Upper lobe of left lung (tissue), 6 donors: ENCODE results near the gene ZNF423. TPM values are rescaled to one million over a fixed set of nuclear protein-coding genes. Genes with fewer than 3 reads are reported as not detected.
A peak's percentile ranks its signal among the peaks of the same experiment; 100 is the strongest.

Source experiments
- ATAC-seq, 2 donors: fragments of 200-7000 bp; cut with Tn5 transposase; one replicate each; pipeline ENCODE4 v1.9.1; 2022; ENCODE audit warnings: mild to moderate bottlenecking in 2 of 2, moderate library complexity in 2 of 2; ENCODE audit not compliant: low FRiP score in 2 of 2
- DNase-seq, 2 donors: peaks; one replicate each; pipeline ENCODE4 v3.0.0-alpha.2; 2019 to 2020
- H3K27ac ChIP-seq, 4 donors: fragments of 200-600 bp; sonication (generic); one replicate each; pipeline ENCODE4 v1.5.1; 2016 to 2019
- H3K27me3 ChIP-seq, 4 donors: fragments of 200-600 bp; sonication (generic); one replicate each; pipeline ENCODE4 v1.5.1; 2017 to 2019
- H3K36me3 ChIP-seq, 4 donors: fragments of 200-600 bp; sonication (generic); one replicate each; pipeline ENCODE4 v1.5.1; 2016 to 2019
- H3K4me1 ChIP-seq, 4 donors: fragments of 200-600 bp; sonication (generic); one replicate each; pipeline ENCODE4 v1.5.1; 2018 to 2019
- H3K4me3 ChIP-seq, 4 donors: fragments of 200-600 bp; sonication (generic); one replicate each; pipeline ENCODE4 v1.5.1; 2017 to 2019; ENCODE audit warnings: mild to moderate bottlenecking in 2 of 4, moderate library complexity in 1 of 4
- H3K9me3 ChIP-seq, 4 donors: fragments of 200-600 bp; sonication (generic); one replicate each; pipeline ENCODE4 v1.5.1; 2018 to 2019
- CTCF ChIP-seq, 6 experiments: fragments of 450-650 bp in 4 of 6; fragments of 200-600 bp in 2 of 6; sonication (generic) in 2 of 6; IDR thresholded peaks; one replicate each; pipeline ENCODE4 v1.5.1; 2016 to 2019; ENCODE audit warnings: antibody characterized with exemption in 6 of 6
- EP300 ChIP-seq, 4 donors: sonication (generic); formaldehyde crosslinking; IDR thresholded peaks; one replicate each; pipeline ENCODE4 v1.5.1; 2017; ENCODE audit warnings: antibody characterized with exemption in 4 of 4, control low read depth in 2 of 4
- POLR2A ChIP-seq, 4 donors: fragments of 450-650 bp; IDR thresholded peaks; one replicate each; pipeline ENCODE4 v1.5.1; 2016 to 2017; ENCODE audit warnings: antibody characterized with exemption in 4 of 4, mild to moderate bottlenecking in 2 of 4
- POLR2AphosphoS5 ChIP-seq, 2 donors: sonication (generic); formaldehyde crosslinking; IDR thresholded peaks; one replicate each; pipeline ENCODE4 v1.5.1; 2017; ENCODE audit warnings: antibody characterized with exemption in 2 of 2
- WGBS, 2 donors: methylation state at CpG; one replicate each; pipeline ENCODE4 v1.1.5; 2017 to 2018; 5-methylcytosine and 5-hydroxymethylcytosine counted together
- total RNA-seq, 6 donors: library from RNA; depleted of rRNA in 4 of 6; stranded (reverse); fragments of >200 nt in 4 of 6; gene quantifications; one replicate each; pipeline versions ENCODE4 v1.1.0 to v1.2.1, GENCODE V29; 2016 to 2021
- donor health status: DM: no; HTN: no; CAD: no; lungs with moderate emphysema.
- donor health status: DM: no; HTN: yes; CAD: no; lungs with severe emphysema.

The ZNF423 gene
- total RNA-seq, 6 donors from 2014 or later: 4.1 to 11.4 (median 6.7) TPM

DNA sequence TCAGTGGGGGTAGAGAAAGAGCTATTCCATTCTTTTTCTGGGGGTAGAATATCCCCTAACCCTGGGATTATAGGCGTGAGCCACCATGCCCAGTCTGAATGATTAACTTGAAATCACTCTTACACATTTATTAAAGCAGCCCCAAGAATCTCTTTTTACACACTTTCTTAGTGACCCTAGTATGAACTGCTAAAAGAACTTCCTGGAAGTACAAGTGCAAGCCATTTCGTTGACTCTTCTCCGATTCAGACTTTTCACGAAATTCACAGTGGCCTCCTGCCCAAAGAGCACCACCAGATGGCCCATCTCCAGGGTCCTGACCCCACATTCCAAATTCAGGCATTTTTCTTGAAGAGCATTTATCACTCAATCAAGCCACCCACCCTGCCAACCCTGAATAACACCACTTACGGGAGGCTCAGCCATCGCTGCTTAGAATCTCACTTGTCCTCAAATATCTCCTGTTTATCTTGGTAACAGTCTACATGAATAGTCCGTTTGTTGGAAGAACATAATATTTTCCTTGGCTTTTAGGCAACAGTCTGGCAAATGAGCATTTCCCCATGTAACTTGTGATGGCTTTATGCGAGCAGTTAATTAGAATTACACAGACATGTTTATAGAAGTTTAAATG, 28.0 kb downstream of the ZNF423 start:
- ATAC-seq (peak in 1 of 2 donors; percentile 35), DNase-seq (no peak)
- H3K4me1 ChIP-seq: peaks cover 20 to 33% (median 28%) of the 10 kb centered on the region in 4 donors
- no peaks in the 10 kb centered on the region for H3K9me3 ChIP-seq
- no peaks in the 10 kb centered on the region for H3K36me3 ChIP-seq
- H3K27ac ChIP-seq: peak overlapping the region in 2 of 4 donors; percentile 74 to 75
- WGBS, 2 donors: 54 to 56% methylated on average over 8 of the region's 8 CpGs
- TF ChIP-seq EP300 (IDR thresholded peaks at IDR 0.05) (no peak), POLR2A (IDR thresholded peaks at IDR 0.05) (no peak), CTCF (IDR thresholded peaks at IDR 0.05) (no peak), POLR2AphosphoS5 (IDR thresholded peaks at IDR 0.05) (no peak)
- H3K27me3 ChIP-seq: no peaks in the 10 kb centered on the region
- H3K4me3 ChIP-seq: no peak overlapping the region

GRCh38 chr16:49826515-49826914, 29.4 kb downstream of the ZNF423 start:
- no peak for ATAC-seq
- H3K27ac ChIP-seq: peak overlapping the region; percentile 11 to 75 (median 56)
- H3K9me3 ChIP-seq: no peaks in the 10 kb centered on the region
- TF ChIP-seq POLR2A (IDR thresholded peaks at IDR 0.05) (no peak), EP300 (IDR thresholded peaks at IDR 0.05) (no peak), POLR2AphosphoS5 (IDR thresholded peaks at IDR 0.05) (no peak), CTCF (IDR thresholded peaks at IDR 0.05) (no peak)
- H3K4me1 ChIP-seq: peaks cover 16 to 33% (median 22%) of the 10 kb centered on the region in 4 donors
- no peak for DNase-seq
- WGBS, 2 donors: 63 to 67% methylated on average over 5 of the region's 5 CpGs
- no peak overlapping the region for H3K4me3 ChIP-seq
- no peaks in the 10 kb centered on the region for H3K36me3 ChIP-seq
- H3K27me3 ChIP-seq: no peaks in the 10 kb centered on the region

GRCh38 chr16:49825041-49825440, 30.9 kb downstream of the ZNF423 start:
- H3K4me1 ChIP-seq: peaks cover 16 to 33% (median 22%) of the 10 kb centered on the region in 4 donors
- peak overlapping the region in 3 of 4 donors; percentile 38 to 75 (median 74) for H3K27ac ChIP-seq
- no peak for ATAC-seq

DNA sequence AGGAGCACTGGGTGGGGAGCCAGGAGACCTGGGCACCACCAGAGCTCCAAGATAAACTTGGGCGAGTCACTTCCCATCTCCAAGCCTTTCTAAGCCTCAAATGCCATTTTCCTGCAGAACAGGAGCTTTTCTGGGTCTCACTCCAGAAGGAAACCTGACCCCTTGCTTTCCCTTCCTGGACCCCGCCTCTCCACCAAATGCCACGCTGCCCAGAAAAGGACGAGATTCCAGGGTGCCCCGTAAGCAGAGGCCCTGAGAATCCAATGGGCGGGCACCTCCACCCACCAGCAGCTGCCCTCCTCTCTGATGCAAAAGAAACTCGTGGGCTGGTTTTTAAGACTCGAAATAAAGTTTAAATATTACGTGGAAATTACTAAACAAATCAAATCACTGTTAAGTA, 31.3 kb downstream of the ZNF423 start:
- no peak for ATAC-seq
- Histone ChIP-seq H3K9me3 (no peaks in the 10 kb centered on the region), H3K4me1 (peaks cover 16 to 33% (median 22%) of the 10 kb centered on the region in 4 donors), H3K27me3 (no peaks in the 10 kb centered on the region), H3K27ac (peak overlapping the region in 3 of 4 donors; percentile 17 to 75 (median 74)), H3K4me3 (no peak overlapping the region), H3K36me3 (no peaks in the 10 kb centered on the region)
- DNase-seq: no peak
- 36 to 38% methylated on average over 8 to 9 of the region's 9 CpGs for WGBS, 2 donors
- TF ChIP-seq POLR2A (IDR thresholded peaks at IDR 0.05) (no peak), POLR2AphosphoS5 (IDR thresholded peaks at IDR 0.05) (no peak)

More at GRCh38 chr16:49825041-49825440, 30.9 kb downstream of the ZNF423 start:
- H3K27me3 ChIP-seq: no peaks in the 10 kb centered on the region
- H3K4me3 ChIP-seq: no peak overlapping the region
- TF ChIP-seq EP300 (IDR thresholded peaks at IDR 0.05) (no peak), CTCF (IDR thresholded peaks at IDR 0.05) (no peak), POLR2A (IDR thresholded peaks at IDR 0.05) (no peak), POLR2AphosphoS5 (IDR thresholded peaks at IDR 0.05) (no peak)
- no peak for DNase-seq
- H3K9me3 ChIP-seq: no peaks in the 10 kb centered on the region
- WGBS, 2 donors: 32 to 34% methylated on average over 1 of the region's 1 CpG
- H3K36me3 ChIP-seq: no peaks in the 10 kb centered on the region

- H3K4me1 ChIP-seq: peaks cover 15 to 32% (median 17%) of the 10 kb centered on the region in 4 donors
- no peaks in the 10 kb centered on the region for H3K9me3 ChIP-seq
- no peak for ATAC-seq
- H3K27ac ChIP-seq: peak overlapping the region in 1 of 4 donors; percentile 75
- no peaks in the 10 kb centered on the region for H3K27me3 ChIP-seq
- TF ChIP-seq EP300 (IDR thresholded peaks at IDR 0.05) (no peak), POLR2AphosphoS5 (IDR thresholded peaks at IDR 0.05) (no peak), CTCF (IDR thresholded peaks at IDR 0.05) (no peak), POLR2A (IDR thresholded peaks at IDR 0.05) (no peak)
- no peak overlapping the region for H3K4me3 ChIP-seq
- 88 to 90% methylated on average over 8 of the region's 8 CpGs for WGBS, 2 donors
- no peak for DNase-seq
- H3K36me3 ChIP-seq: no peaks in the 10 kb centered on the region
Measured at GRCh38 chr16:49822649-49823370, 33.1 kb downstream of the ZNF423 start.
